ENCODE measurements around the gene DNER. TPM values are rescaled to one million over a fixed set of nuclear protein-coding genes. Genes with fewer than 3 reads are reported as not detected.

The DNER gene
- total RNA-seq, 2 donors from 2014 or later = 0.27 to 3.3 TPM

- no peaks in the 10 kb centered on the region for H3K4me1 ChIP-seq (ENCODE audit: control insufficient read depth in 1 of 2, low read depth in 2 of 2)
Measured at GRCh38 chr2:229650059-229650458, 64.3 kb downstream of the DNER start.

GRCh38 chr2:229646186-229646723, 68.1 kb downstream of the DNER start:
- DNase-seq (ENCODE audit: low spot score) (no peak), ATAC-seq (ENCODE audit: insufficient number of reproducible peaks, low FRiP score, low read depth) (no peak)
- H3K27me3 ChIP-seq (replicated peaks; ENCODE audit: insufficient read depth) = no peaks in the 10 kb centered on the region
- H3K9me3 ChIP-seq = no peaks in the 10 kb centered on the region
- H3K36me3 ChIP-seq = no peaks in the 10 kb centered on the region
- no peaks in the 10 kb centered on the region for H3K4me1 ChIP-seq (ENCODE audit: control insufficient read depth in 1 of 2, low read depth in 2 of 2)
- H3K27ac ChIP-seq = no peak overlapping the region
- no peak for TF ChIP-seq CTCF (IDR thresholded peaks at IDR 0.05)
- no peak overlapping the region for H3K4me3 ChIP-seq

More at GRCh38 chr2:229650059-229650458, 64.3 kb downstream of the DNER start:
- H3K27ac ChIP-seq = no peak overlapping the region
- no peak for ATAC-seq (ENCODE audit: insufficient number of reproducible peaks, low FRiP score, low read depth)
- no peaks in the 10 kb centered on the region for H3K9me3 ChIP-seq
- DNase-seq (ENCODE audit: low spot score) = no peak
- no peaks in the 10 kb centered on the region for H3K27me3 ChIP-seq (replicated peaks; ENCODE audit: insufficient read depth)
- TF ChIP-seq CTCF (IDR thresholded peaks at IDR 0.05) = no peak
- H3K36me3 ChIP-seq = no peaks in the 10 kb centered on the region
- no peak overlapping the region for H3K4me3 ChIP-seq

- Histone ChIP-seq H3K9me3 (no peaks in the 10 kb centered on the region), H3K4me3 (no peak overlapping the region), H3K27ac (no peak overlapping the region), H3K36me3 (no peaks in the 10 kb centered on the region), H3K4me1 (ENCODE audit: control insufficient read depth in 1 of 2, low read depth in 2 of 2) (no peaks in the 10 kb centered on the region), H3K27me3 (replicated peaks; ENCODE audit: insufficient read depth) (no peaks in the 10 kb centered on the region)
- DNase-seq (ENCODE audit: low spot score) = no peak
- no peak for ATAC-seq (ENCODE audit: insufficient number of reproducible peaks, low FRiP score, low read depth)
- TF ChIP-seq CTCF (IDR thresholded peaks at IDR 0.05) = no peak
Measured at GRCh38 chr2:229642371-229642770, 72.0 kb downstream of the DNER start.

GRCh38 chr2:229641676-229642075, 72.7 kb downstream of the DNER start:
- no peak overlapping the region for H3K27ac ChIP-seq
- ATAC-seq (ENCODE audit: insufficient number of reproducible peaks, low FRiP score, low read depth) (no peak), DNase-seq (ENCODE audit: low spot score) (no peak)
- H3K4me3 ChIP-seq = no peak overlapping the region
- no peak for TF ChIP-seq CTCF (IDR thresholded peaks at IDR 0.05)
- H3K36me3 ChIP-seq = no peaks in the 10 kb centered on the region
- no peaks in the 10 kb centered on the region for H3K9me3 ChIP-seq
- no peaks in the 10 kb centered on the region for H3K27me3 ChIP-seq (replicated peaks; ENCODE audit: insufficient read depth)
- no peaks in the 10 kb centered on the region for H3K4me1 ChIP-seq (ENCODE audit: control insufficient read depth in 1 of 2, low read depth in 2 of 2)

DNA sequence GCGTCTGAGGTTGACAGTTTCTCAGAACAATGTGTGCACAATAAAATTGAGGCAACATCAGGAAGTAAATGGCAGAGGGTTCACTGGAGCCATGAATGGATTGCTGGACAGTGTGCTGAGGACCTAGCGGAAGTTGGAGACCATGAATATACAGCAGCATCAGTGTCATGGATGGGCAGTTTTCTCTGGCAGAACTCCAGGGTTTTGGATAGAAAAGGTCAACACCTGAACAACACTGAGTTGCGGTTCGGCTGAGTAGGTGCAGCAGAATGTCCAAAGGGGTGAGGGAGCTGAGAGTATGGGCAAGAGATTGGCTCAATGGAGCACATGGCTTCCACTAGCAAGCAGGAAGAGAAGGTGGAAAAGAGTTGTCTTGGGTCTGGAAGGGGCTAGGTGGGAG, 73.7 kb downstream of the DNER start:
- H3K4me1 ChIP-seq (ENCODE audit: control insufficient read depth in 1 of 2, low read depth in 2 of 2) = no peaks in the 10 kb centered on the region
- H3K4me3 ChIP-seq = no peak overlapping the region
- H3K27me3 ChIP-seq (replicated peaks; ENCODE audit: insufficient read depth) = no peaks in the 10 kb centered on the region
- no peak overlapping the region for H3K27ac ChIP-seq
- DNase-seq (ENCODE audit: low spot score) = no peak
- ATAC-seq (ENCODE audit: insufficient number of reproducible peaks, low FRiP score, low read depth) = no peak
- no peak for TF ChIP-seq CTCF (IDR thresholded peaks at IDR 0.05)
- no peaks in the 10 kb centered on the region for H3K36me3 ChIP-seq
- H3K9me3 ChIP-seq = no peaks in the 10 kb centered on the region
